Left hindlimb (tissue), 1 donor: Measurements from ENCODE around the gene GLRX5.

Experiments used
- DNase-seq: peaks from one replicate; pipeline ENCODE4 v3.0.0-alpha.2; 2018

GLRX5 gene

GRCh38 chr14:95534299-95535225 lies at the start of gene GLRX5:
Gene GLRX5, plus strand, starts transcription at chr14:95535050. Its CDS starts 40 bp downstream, at chr14:95535090.
- peak; percentile 99 for DNase-seq

GRCh38 chr14:95485222-95485819 lies 49.5 kb upstream of the GLRX5 start:
- DNase-seq: no peak

GRCh38 chr14:95486875-95487668 lies 47.8 kb upstream of the GLRX5 start:
- DNase-seq: no peak

GRCh38 chr14:95487669-95488084 lies 47.2 kb upstream of the GLRX5 start:
- no peak for DNase-seq

- no peak for DNase-seq
These were observed 46.3 kb upstream of the GLRX5 start for GRCh38 chr14:95488376-95489213.

- no peak for DNase-seq
These were observed 45.4 kb upstream of the GLRX5 start for GRCh38 chr14:95489214-95490137.

DNA sequence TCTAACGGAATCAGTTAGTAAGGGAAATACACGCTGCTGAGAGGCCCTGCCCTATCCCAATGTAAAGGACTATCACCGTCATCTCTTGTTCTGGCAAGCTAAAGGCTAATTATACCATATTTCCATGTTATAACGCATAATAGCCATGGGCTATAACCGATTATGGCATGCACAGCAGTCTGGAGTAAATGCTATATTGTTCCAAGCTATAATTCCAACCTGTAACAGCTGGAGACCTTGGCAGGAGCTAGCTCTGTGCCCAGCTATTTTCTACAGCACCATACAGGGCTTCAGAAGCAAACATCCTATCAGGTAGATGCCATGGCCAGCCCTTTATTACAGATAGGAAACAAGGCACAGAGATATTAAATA lies 44.7 kb upstream of the GLRX5 start:
- no peak for DNase-seq

DNA sequence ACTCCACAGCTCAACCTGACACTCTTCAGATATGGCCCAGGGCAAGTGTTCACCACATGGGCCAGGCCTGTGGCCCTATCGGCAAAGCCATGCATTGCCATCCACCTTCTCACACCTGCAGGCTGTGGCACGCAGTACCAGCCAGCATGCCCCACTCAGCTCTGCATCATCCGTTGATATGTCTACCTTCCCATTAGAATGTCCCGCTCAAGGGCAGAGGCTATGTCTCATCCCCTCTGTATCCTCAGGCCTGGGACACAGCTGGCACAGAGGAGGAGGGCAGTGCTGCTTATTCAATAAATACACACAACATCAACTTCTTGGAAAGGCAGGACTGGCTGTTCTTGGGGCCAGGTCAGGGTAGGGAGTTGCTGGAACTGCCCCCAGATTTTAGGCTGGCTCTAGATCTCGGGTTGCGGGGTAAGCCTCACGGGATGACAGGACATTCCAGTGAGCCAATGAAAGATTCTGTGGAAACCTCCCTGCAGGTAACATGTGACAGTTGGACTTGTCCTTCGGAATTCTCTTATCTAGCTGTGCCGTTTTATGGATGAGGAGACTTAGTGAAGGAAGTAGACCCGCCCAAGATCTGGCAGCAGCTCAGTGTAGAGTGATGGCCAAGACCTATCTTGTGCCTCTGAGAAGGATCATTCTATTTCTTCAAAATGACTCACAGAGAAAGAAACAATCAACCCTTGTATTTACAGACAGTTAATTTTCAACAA lies 44.0 kb upstream of the GLRX5 start:
- DNase-seq: no peak

DNA sequence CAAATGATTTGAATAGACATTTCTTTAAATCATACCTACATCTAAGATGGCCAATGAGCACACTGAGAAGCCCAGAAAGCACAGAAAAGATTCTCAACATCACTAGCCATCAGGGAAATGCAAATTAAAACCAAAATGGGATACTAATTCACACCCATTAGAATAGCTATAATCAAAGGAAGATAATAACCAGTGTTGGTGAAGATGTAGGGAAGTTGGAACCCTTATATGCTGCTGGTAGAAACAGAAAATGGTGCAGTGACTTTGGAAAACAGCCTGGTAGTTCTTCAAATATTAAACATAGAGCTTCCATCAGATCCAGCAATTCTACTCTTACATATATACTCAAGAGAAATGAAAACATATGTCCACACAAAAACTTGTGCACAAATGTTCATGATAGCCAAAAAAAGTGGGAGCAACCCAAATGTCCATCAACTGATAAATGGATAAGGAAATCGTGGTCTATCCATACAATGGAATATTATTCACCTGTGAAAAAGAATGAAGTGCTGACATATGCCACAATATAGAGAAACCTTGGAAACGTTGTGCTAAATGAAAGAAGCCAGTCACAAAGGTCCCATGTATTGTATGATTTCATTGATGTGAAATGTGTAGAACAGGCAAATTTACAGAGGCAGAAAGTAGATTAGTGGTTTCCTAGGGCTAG lies 42.8 kb upstream of the GLRX5 start:
- no peak for DNase-seq

GRCh38 chr14:95493503-95493902 lies 41.3 kb upstream of the GLRX5 start:
- no peak for DNase-seq

GRCh38 chr14:95493976-95494375 lies 40.9 kb upstream of the GLRX5 start:
- no peak for DNase-seq

DNA sequence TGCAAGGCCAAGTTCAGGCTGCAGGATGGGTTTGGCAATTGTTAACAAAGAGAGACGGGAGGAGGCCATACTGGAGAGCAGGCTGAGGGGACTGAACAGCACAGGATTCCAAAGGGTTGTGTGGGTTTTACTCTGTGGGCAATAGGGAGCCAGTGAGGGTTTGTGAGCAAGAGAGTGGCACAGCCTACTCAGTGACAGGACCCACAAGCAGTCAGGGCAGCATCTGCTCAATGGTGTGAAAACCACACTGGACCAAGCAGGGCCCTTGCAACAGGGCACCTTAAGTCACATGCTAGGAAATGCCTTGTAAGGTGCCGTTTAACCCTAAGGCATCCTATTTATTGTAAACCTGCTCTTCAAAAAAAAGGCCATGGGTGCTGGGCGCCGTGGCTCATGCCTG lies 40.4 kb upstream of the GLRX5 start:
- no peak for DNase-seq

GRCh38 chr14:95495076-95495475 lies 39.8 kb upstream of the GLRX5 start:
- no peak for DNase-seq

GRCh38 chr14:95495538-95496025 lies 39.3 kb upstream of the GLRX5 start:
- no peak for DNase-seq

DNA sequence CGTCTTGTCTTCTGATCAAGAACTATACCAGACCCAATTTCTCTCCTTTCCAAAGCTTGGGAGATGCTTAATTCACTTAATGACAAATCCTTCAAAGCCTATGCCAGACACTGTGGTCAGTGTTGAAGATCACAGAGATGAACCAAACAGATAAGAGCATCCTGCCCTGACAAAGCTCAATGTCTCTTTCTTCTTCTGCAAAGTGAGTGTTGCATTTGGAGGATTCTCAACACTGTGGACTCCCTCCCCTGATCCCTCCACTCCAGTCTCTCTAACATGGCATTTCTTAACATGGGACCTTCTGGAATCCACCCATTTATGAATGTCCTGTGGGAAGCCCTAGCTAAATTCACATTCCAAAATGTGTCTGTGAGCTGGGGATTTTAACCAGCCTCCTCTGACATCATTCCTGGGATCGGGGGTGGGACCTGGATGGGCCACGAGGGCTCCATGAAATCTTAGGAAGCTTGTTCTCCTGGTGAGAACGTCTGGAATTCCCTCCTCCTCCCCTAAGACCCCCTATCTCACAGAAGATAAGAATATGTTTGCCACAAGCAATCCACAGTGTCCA lies 38.7 kb upstream of the GLRX5 start:
- no peak for DNase-seq

DNA sequence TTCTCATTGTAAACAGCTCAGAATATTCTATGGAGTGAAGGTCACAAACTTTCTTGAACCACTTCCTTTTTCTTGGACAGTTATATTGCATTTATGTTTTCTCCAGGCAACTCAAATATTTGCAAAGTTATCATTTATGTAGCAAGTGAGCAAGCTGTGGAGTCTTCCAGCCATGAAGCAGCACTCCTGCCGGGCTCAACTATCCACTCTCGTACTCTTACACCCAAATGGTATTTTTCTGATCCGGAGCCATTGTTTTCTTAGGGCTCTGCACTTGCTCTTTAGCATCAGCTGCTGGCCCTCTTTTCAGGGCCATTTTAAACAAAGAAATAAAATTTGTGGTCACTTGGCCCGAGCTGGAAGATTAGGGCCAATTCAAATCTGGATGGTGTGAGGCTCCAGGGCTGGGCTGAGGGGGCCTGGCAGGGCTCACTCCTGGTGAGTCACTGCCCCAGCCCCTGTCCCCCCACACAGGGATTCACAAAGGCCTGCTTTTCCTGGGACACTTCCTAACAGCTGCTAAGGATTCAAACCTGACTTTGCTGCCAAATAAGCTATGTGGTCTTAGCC lies 38.1 kb upstream of the GLRX5 start:
- peak; percentile 82 for DNase-seq

DNA sequence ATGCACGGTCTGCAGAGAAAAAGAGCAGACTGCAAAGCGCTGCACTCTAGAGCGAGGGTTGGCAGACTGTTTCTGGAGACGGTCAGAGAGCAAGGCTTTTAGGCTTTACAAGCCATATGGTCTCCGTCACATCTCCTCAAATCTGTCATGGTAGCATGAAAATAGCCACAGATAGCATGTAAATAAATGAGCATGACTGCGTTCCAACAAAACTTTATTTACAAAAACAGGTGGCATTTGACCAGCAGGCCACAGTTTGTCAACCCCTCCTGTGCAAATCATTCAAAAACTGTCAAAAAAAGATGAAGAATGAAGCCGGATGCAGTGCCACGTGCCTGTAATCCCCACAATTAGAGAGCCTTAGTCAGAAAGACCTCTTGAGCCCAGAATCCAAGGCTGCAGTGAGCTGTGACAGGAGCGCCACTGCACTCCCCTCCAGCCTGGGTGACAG lies 37.3 kb upstream of the GLRX5 start:
- DNase-seq: no peak

GRCh38 chr14:95498622-95499353 lies 36.1 kb upstream of the GLRX5 start:
- DNase-seq: peak; percentile 79
